Measurements from ENCODE around the gene ZFP36. TPM values are rescaled to one million over a fixed set of nuclear protein-coding genes. Genes with fewer than 3 reads are reported as not detected.

Gene ZFP36
- total and polyA plus RNA-seq, 10 donors, result 63.2 to 396 (median 165) TPM

- DNase-seq, result no peak
- Histone ChIP-seq H3K27ac (peak overlapping the region in 3 of 8 donors; percentile 0 to 46 (median 43)), H3K9me3 (no peaks in the 10 kb centered on the region), H3K4me1 (peaks cover 5 to 42% (median 10%) of the 10 kb centered on the region in 6 donors), H3K4me3 (no peak overlapping the region), H3K36me3 (peaks cover 7 to 99% (median 89%) of the 10 kb centered on the region in 6 donors), H3K27me3 (replicated peaks in 1 of 7) (no peaks in the 10 kb centered on the region)
- TF ChIP-seq POLR2AphosphoS5 (IDR thresholded peaks at IDR 0.05) (peak in 2 of 3 donors; percentile 9 to 37), POLR2A (IDR thresholded peaks at IDR 0.05) (no peak)
- intact Hi-C loops (cut with DNase I; ENCODE audit: low total_unique reads), result no loop called here
- 67 to 73% (median 69%) methylated on average over 9 of the region's 9 CpGs for WGBS, 5 donors
These were observed 21.6 kb upstream of the ZFP36 start for GRCh38 chr19:39384839-39385568.

- Histone ChIP-seq H3K36me3 (peaks cover 3 to 90% (median 81%) of the 10 kb centered on the region in 6 donors), H3K9me3 (no peaks in the 10 kb centered on the region), H3K4me3 (no peak overlapping the region), H3K27ac (peak overlapping the region in 1 of 8 donors; percentile 31), H3K4me1 (peaks cover 8 to 48% (median 15%) of the 10 kb centered on the region in 6 donors), H3K27me3 (replicated peaks in 1 of 7) (no peaks in the 10 kb centered on the region)
- no peak for DNase-seq
- intact Hi-C loops (cut with DNase I; ENCODE audit: low total_unique reads), result no loop called here
- no peak for TF ChIP-seq POLR2A (IDR thresholded peaks at IDR 0.05)
- peak; percentile 36 to 62 (median 56) for TF ChIP-seq POLR2AphosphoS5 (IDR thresholded peaks at IDR 0.05)
- 81 to 90% (median 87%) methylated on average over 20 of the region's 20 CpGs for WGBS, 5 donors
These were observed 20.8 kb upstream of the ZFP36 start for GRCh38 chr19:39385629-39386411.

GRCh38 chr19:39386557-39386956 is 20.1 kb upstream of the ZFP36 start:
- intact Hi-C loops (cut with DNase I; ENCODE audit: low total_unique reads), result no loop called here
- WGBS, 5 donors, result 80 to 87% (median 82%) methylated on average over 7 of the region's 7 CpGs
- peaks cover 8 to 50% (median 17%) of the 10 kb centered on the region in 6 donors for H3K4me1 ChIP-seq
- peak overlapping the region in 1 of 8 donors; percentile 8 for H3K27ac ChIP-seq
- TF ChIP-seq CTCF (IDR thresholded peaks at IDR 0.05 in 8 of 11, conservative IDR thresholded peaks at IDR 0.05 in 3 of 11) (no peak), POLR2A (IDR thresholded peaks at IDR 0.05) (no peak), POLR2AphosphoS5 (IDR thresholded peaks at IDR 0.05) (no peak)
- peaks cover 0 to 83% (median 74%) of the 10 kb centered on the region in 6 donors for H3K36me3 ChIP-seq
- no peak for DNase-seq
- no peak overlapping the region for H3K4me3 ChIP-seq
- no peaks in the 10 kb centered on the region for H3K27me3 ChIP-seq (replicated peaks in 1 of 7)
- no peaks in the 10 kb centered on the region for H3K9me3 ChIP-seq

GRCh38 chr19:39388657-39389056 is 18.0 kb upstream of the ZFP36 start:
- Histone ChIP-seq H3K4me3 (no peak overlapping the region), H3K27ac (peak overlapping the region in 2 of 8 donors; percentile 99), H3K27me3 (replicated peaks in 1 of 7) (no peaks in the 10 kb centered on the region), H3K4me1 (peaks cover 17 to 71% (median 31%) of the 10 kb centered on the region in 6 donors), H3K9me3 (no peaks in the 10 kb centered on the region), H3K36me3 (peaks cover 0 to 76% (median 62%) of the 10 kb centered on the region in 6 donors)
- intact Hi-C loops (cut with DNase I; ENCODE audit: low total_unique reads), result no loop called here
- WGBS, 5 donors, result 80 to 90% (median 88%) methylated on average over 5 of the region's 5 CpGs
- no peak for DNase-seq
- TF ChIP-seq CTCF (IDR thresholded peaks at IDR 0.05 in 8 of 11, conservative IDR thresholded peaks at IDR 0.05 in 3 of 11) (no peak), POLR2AphosphoS5 (IDR thresholded peaks at IDR 0.05) (peak in 2 of 3 donors; percentile 20 to 21), POLR2A (IDR thresholded peaks at IDR 0.05) (no peak)
